CD4-positive, CD25-positive, alpha-beta regulatory T cell (primary cell): ENCODE results near the gene TMEM254. TPM values are rescaled to one million over a fixed set of nuclear protein-coding genes. Genes with fewer than 3 reads are reported as not detected.

ENCODE experiments used
- ATAC-seq, 2 donors: fragments of 150-1000 bp; cut with Tn5 transposase; one replicate each; pipeline ENCODE4 v1.10.0; 2021; ENCODE audit warnings: low read depth in 2 of 2, moderate number of reproducible peaks in 2 of 2, moderate library complexity in 1 of 2
- DNase-seq, 3 donors: peaks; one replicate each; pipeline versions ENCODE4 v3.0.0 to v3.0.0-alpha.2; 2012 to 2022; ENCODE audit warnings: mixed read lengths in 1 of 3
- H3K27ac ChIP-seq: one replicate; pipeline ENCODE4 v1.7.0; 2013; ENCODE audit warnings: mild to moderate bottlenecking, low read length; ENCODE audit not compliant: insufficient read depth, poor library complexity, severe bottlenecking
- H3K27me3 ChIP-seq: one replicate; pipeline ENCODE4 v1.7.0; 2013; ENCODE audit warnings: low read length; ENCODE audit not compliant: control insufficient read depth, insufficient read depth
- H3K36me3 ChIP-seq: one replicate; pipeline ENCODE4 v1.7.0; 2013; ENCODE audit warnings: mild to moderate bottlenecking, low read length, moderate library complexity; ENCODE audit not compliant: control insufficient read depth, insufficient read depth
- H3K4me1 ChIP-seq: 2 replicates; pipeline ENCODE4 v1.7.0; 2013; ENCODE audit warnings: mild to moderate bottlenecking, low read length; ENCODE audit not compliant: insufficient read depth, control insufficient read depth, poor library complexity, severe bottlenecking
- H3K4me3 ChIP-seq: one replicate; pipeline ENCODE4 v1.7.0; 2013; ENCODE audit warnings: low read depth, mild to moderate bottlenecking, low read length, moderate library complexity
- H3K9me3 ChIP-seq, 2 experiments: 1 replicate in 1 of 2; 2 replicates in 1 of 2; pipeline ENCODE4 v1.7.0; 2013; ENCODE audit warnings: low read length in 2 of 2, mild to moderate bottlenecking in 1 of 2, moderate library complexity in 1 of 2; ENCODE audit not compliant: control insufficient read depth in 2 of 2
- H3K27ac Mint-ChIP-seq, 3 donors: one replicate each; pipeline ENCODE4 v1.8.0; 2020 to 2022; ENCODE audit warnings: mild to moderate bottlenecking in 3 of 3, mixed read lengths in 3 of 3, moderate library complexity in 2 of 3
- H3K27me3 Mint-ChIP-seq: one replicate; pipeline ENCODE4 v1.8.0; 2022; ENCODE audit warnings: mild to moderate bottlenecking, mixed read lengths
- H3K36me3 Mint-ChIP-seq: one replicate; pipeline ENCODE4 v1.8.0; 2020; ENCODE audit warnings: mixed read lengths
- H3K4me1 Mint-ChIP-seq, 4 donors: one replicate each; pipeline ENCODE4 v1.8.0; 2020 to 2022; ENCODE audit warnings: mixed read lengths in 4 of 4, mild to moderate bottlenecking in 1 of 4
- H3K4me3 Mint-ChIP-seq, 4 donors: one replicate each; pipeline ENCODE4 v1.8.0; 2020 to 2022; ENCODE audit warnings: mild to moderate bottlenecking in 4 of 4, mixed read lengths in 4 of 4, moderate library complexity in 3 of 4
- H3K9me3 Mint-ChIP-seq, 7 donors: one replicate each; pipeline ENCODE4 v1.8.0; 2020 to 2022; ENCODE audit warnings: mixed read lengths in 7 of 7, mild to moderate bottlenecking in 3 of 7, moderate library complexity in 2 of 7
- polyA plus RNA-seq, 4 donors: library from polyadenylated mRNA; unstranded; fragments of 300-500 nt; fragmentation: Illumina TruSeq; gene quantifications; one replicate each; pipeline ENCODE4 v1.2.3, GENCODE V29; 2021
- total RNA-seq: library from RNA; stranded (reverse); gene quantifications from one replicate; pipeline ENCODE4 v1.2.3, GENCODE V29; 2022

The TMEM254 gene
- total and polyA plus RNA-seq, 5 donors from 2014 or later, result 10.7 to 43.8 (median 35.9) TPM

DNA sequence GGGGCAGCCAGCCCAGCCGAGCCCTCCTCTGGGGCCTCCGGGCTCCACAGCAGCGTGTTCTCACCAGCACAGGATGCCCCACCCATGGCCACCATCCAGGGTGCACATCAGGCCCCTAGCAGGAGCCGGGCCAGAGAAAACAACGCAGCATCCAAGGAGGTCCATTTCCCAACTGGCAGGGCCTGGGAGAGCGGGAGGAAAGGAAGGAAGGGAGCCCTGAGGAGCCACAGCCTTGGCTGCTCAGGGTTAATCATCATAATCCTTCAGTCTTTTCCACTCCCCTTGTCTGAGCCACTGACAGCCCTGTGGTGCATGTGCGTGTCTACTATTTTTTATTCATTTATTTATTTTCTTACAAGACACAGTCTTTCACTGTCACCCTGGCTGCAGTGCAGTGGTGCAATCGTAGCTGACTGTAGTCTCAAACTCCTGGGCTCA lies 57.7 kb downstream of the TMEM254 start:
- DNase-seq, result no peak
- Mint-ChIP-seq H3K4me3 (no peak overlapping the region), H3K27me3 (peaks cover 47% of the 10 kb centered on the region), H3K27ac (no peak overlapping the region), H3K36me3 (peaks cover 4% of the 10 kb centered on the region), H3K9me3 (no peaks in the 10 kb centered on the region), H3K4me1 (peaks cover 0 to 10% (median 0%) of the 10 kb centered on the region in 4 donors)
- peaks cover 14% of the 10 kb centered on the region for H3K27me3 ChIP-seq
- ATAC-seq, result no peak
- H3K27ac ChIP-seq, result no peak overlapping the region
- no peak overlapping the region for H3K4me3 ChIP-seq
- H3K9me3 ChIP-seq, result no peaks in the 10 kb centered on the region
- H3K36me3 ChIP-seq, result no peaks in the 10 kb centered on the region
- peaks cover 6% of the 10 kb centered on the region for H3K4me1 ChIP-seq

DNA sequence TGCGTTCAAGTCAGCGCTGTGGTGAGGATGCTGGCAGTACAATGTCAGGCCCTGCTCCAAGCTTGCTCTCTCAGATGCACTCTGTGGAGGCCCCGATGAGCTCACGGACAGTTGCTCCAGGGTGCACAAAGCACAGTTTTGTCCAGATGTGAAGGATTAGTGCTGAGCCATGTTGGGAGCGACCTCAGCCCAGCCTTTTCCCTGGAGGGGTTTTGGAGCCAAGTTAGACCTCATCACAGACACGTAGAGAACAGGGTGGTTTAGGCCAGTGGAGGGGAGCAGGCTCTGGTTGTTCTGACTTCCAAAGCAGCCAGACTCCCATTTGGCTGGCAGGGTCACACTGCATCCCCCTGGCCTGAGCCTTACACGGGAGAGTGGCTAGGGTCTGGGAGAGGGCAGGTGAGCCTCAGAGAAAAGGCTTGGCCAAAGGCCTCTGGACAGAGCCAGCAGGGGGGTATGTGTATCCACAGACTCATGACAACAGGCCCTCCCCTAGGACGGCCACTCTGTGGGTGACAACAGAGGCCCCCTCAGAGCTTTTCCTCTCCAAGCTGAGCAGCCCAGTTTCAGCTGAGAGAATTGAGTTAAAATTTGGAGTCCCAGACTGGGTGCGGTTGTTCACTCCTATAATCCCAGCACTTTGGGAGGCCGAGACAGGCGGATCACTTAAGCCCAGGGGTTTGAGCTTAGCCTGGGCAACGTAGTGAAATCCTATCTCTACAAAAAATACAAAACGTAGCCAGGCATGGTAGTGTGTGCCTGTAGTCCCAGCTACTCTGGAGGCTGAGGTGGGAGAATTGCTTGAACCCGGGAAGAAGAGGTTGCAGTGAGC lies 58.8 kb downstream of the TMEM254 start:
- Histone ChIP-seq H3K36me3 (no peaks in the 10 kb centered on the region), H3K27me3 (peaks cover 6% of the 10 kb centered on the region), H3K27ac (no peak overlapping the region), H3K9me3 (no peaks in the 10 kb centered on the region), H3K4me1 (peaks cover 6% of the 10 kb centered on the region), H3K4me3 (no peak overlapping the region)
- Mint-ChIP-seq H3K27me3 (peaks cover 43% of the 10 kb centered on the region), H3K27ac (no peak overlapping the region), H3K4me3 (no peak overlapping the region), H3K4me1 (peaks cover 0 to 5% (median 0%) of the 10 kb centered on the region in 4 donors), H3K9me3 (no peaks in the 10 kb centered on the region), H3K36me3 (peaks cover 4% of the 10 kb centered on the region)
- DNase-seq (no peak), ATAC-seq (no peak)

DNA sequence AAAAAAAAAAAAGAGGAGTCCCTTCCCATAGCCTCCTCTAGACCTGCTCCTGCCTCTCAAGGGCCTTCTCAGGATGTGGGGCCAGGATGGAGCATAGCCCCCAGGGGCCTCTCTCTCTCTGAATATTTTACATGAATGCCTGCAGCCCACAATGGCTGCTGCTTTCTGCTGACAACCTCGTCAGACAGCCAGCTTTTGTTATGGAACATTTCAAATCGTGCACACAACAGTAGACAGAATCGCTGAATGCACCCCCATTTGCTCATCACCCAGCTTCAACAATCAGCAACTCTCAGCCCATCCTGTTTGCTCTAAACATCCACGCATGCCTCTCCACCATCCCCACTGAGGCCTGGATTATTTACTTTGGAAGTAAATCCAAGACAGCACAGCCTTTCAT lies 59.5 kb downstream of the TMEM254 start:
- Mint-ChIP-seq H3K9me3 (no peaks in the 10 kb centered on the region), H3K4me3 (no peak overlapping the region), H3K27me3 (peaks cover 42% of the 10 kb centered on the region), H3K4me1 (peaks cover 0 to 2% (median 0%) of the 10 kb centered on the region in 4 donors), H3K36me3 (peaks cover 2% of the 10 kb centered on the region), H3K27ac (no peak overlapping the region)
- H3K36me3 ChIP-seq, result no peaks in the 10 kb centered on the region
- no peaks in the 10 kb centered on the region for H3K9me3 ChIP-seq
- DNase-seq, result no peak
- H3K4me1 ChIP-seq, result no peaks in the 10 kb centered on the region
- H3K4me3 ChIP-seq, result no peak overlapping the region
- H3K27me3 ChIP-seq, result peaks cover 4% of the 10 kb centered on the region
- no peak overlapping the region for H3K27ac ChIP-seq
- ATAC-seq, result no peak

DNA sequence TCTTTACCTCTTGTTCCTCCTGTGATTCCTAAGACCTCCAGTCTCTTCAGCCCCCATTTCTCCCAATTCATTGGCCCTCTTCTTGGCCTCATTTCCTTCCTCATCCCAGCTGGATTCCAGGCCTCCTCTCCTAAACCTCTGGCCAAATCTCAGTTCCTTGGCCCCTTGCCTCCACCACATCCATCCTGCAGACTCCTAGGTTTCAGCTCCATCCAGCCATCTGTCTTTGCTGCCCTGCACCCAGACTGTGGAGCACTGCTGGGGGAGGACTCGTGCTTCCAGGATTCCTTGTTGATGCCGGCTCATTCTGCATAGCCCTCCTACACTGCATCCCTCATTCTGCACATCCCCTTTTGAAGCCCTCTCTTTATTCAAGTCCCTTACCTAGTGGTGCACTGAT lies 60.8 kb downstream of the TMEM254 start:
- Histone ChIP-seq H3K4me3 (no peak overlapping the region), H3K27ac (no peak overlapping the region), H3K27me3 (peaks cover 2% of the 10 kb centered on the region), H3K4me1 (peaks cover 8% of the 10 kb centered on the region), H3K9me3 (no peaks in the 10 kb centered on the region), H3K36me3 (no peaks in the 10 kb centered on the region)
- no peaks in the 10 kb centered on the region for H3K9me3 Mint-ChIP-seq
- peaks cover 34% of the 10 kb centered on the region for H3K27me3 Mint-ChIP-seq
- DNase-seq (no peak), ATAC-seq (no peak)
- H3K36me3 Mint-ChIP-seq, result no peaks in the 10 kb centered on the region
- H3K4me3 Mint-ChIP-seq, result no peak overlapping the region
- peaks cover 2 to 10% (median 7%) of the 10 kb centered on the region in 4 donors for H3K4me1 Mint-ChIP-seq
- H3K27ac Mint-ChIP-seq, result no peak overlapping the region

DNA sequence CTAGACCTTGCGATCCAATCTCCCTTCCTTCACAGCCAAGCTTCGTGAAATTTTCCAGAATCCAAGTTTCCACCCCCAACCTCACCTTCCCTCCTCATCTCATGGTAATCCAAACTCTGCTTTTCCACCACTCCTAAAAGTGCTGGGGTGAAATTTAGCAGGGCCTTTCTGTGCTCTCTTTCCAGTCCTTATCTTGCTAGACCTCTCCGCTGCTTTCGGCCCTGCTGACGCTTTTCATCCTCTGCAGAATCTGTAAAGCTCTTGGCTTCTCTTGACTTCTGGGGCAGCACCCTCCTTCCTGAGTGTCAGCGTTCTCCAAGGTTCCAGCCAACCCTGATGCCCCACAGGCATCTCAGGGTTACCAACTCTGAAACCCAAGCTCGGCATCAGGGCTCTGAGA lies 61.8 kb downstream of the TMEM254 start:
- Mint-ChIP-seq H3K9me3 (no peaks in the 10 kb centered on the region), H3K27me3 (peaks cover 27% of the 10 kb centered on the region), H3K4me3 (no peak overlapping the region), H3K36me3 (no peaks in the 10 kb centered on the region), H3K4me1 (peaks cover 6 to 19% (median 12%) of the 10 kb centered on the region in 4 donors), H3K27ac (no peak overlapping the region)
- Histone ChIP-seq H3K27ac (no peak overlapping the region), H3K4me1 (peaks cover 17% of the 10 kb centered on the region), H3K27me3 (no peaks in the 10 kb centered on the region), H3K4me3 (no peak overlapping the region), H3K36me3 (no peaks in the 10 kb centered on the region), H3K9me3 (no peaks in the 10 kb centered on the region)
- DNase-seq (no peak), ATAC-seq (no peak)

DNA sequence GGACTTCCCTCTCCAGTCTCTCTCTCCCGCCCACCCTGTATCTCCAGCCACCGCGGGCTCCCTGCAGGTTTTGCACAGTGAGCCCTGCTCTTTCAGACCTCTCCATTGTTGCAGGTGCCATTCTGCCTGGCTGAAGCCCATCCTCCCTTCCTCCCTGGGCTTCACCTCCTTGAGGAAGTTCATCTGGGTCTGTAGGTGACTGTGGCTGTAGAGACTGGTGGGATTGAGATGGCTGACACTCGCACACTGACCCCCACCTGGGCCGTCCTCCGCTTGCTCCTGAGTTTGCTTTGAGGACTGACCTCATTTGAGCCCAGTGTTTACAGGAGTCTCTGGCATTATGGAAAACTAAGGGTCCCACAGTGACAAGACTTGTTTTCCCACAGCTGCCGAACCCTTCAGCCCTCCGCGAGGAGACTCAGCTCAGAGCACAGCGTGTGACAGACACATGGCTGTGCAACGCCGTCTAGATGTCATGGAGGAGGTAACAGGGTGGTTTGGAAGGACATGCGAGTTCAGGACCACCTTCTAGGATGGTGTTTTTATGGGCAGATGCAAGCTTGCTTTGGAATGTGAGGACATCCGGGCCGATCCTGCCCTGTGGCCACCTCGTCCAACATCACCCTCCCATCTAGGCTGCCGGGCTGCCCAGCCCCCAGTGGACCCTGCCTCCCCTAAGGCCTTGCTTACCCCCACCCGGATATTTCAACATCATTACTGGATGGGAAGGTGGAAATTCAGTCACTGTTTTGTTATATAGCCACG lies 63.4 kb downstream of the TMEM254 start:
- no peaks in the 10 kb centered on the region for H3K36me3 Mint-ChIP-seq
- Histone ChIP-seq H3K4me1 (peaks cover 17% of the 10 kb centered on the region), H3K27me3 (no peaks in the 10 kb centered on the region), H3K4me3 (no peak overlapping the region), H3K27ac (no peak overlapping the region), H3K9me3 (no peaks in the 10 kb centered on the region), H3K36me3 (no peaks in the 10 kb centered on the region)
- H3K27ac Mint-ChIP-seq, result no peak overlapping the region
- H3K4me1 Mint-ChIP-seq, result peaks cover 11 to 26% (median 15%) of the 10 kb centered on the region in 4 donors
- no peak overlapping the region for H3K4me3 Mint-ChIP-seq
- H3K27me3 Mint-ChIP-seq, result peaks cover 19% of the 10 kb centered on the region
- no peaks in the 10 kb centered on the region for H3K9me3 Mint-ChIP-seq
- ATAC-seq, result no peak
- DNase-seq, result no peak
